ENCODE results near the gene FBXL16.

Gene FBXL16

GRCh38 chr16:687499-687898, 18.1 kb downstream of the FBXL16 start (continued):
- no peak for TF ChIP-seq ZNF140 (tag by site-specific recombination; IDR thresholded peaks at IDR 0.05)
- TF ChIP-seq ZNF449 (tag by site-specific recombination; IDR thresholded peaks at IDR 0.05): no peak
- TF ChIP-seq ZNF654 (tag by site-specific recombination; IDR thresholded peaks at IDR 0.05; ENCODE audit: low read depth): no peak
- no peak for TF ChIP-seq ZNF341 (tag by site-specific recombination; IDR thresholded peaks at IDR 0.05; ENCODE audit: low read depth)

- POLR2A ChIA-PET: interaction anchor here (0.5 to 1.5 kb wide), 4 partner anchors 9 to 102 kb away, joined by 3 to 6 read pairs (median 4); partner anchors contain the start of genes CHTF18 and RPUSD1
- CTCF ChIA-PET: interaction anchor here (0.6 to 1.8 kb wide), 5 partner anchors 9 to 102 kb away, joined by 3 read pairs; partner anchors contain the start of genes CHTF18 and RPUSD1
- no peak overlapping the region for H3K27ac ChIP-seq (ENCODE audit: extremely low read depth, low read depth, low read length)
- H3K36me3 ChIP-seq (ENCODE audit: control insufficient read depth in 2 of 2, insufficient read depth in 1 of 2, low read length in 2 of 2): peaks cover 3 to 63% of the 10 kb centered on the region in 2 experiments; a peak in 1 of 3 replicates
- no peaks in the 10 kb centered on the region for H3K9me3 ChIP-seq (ENCODE audit: control insufficient read depth, insufficient read depth, low read depth, low read length)
- TF ChIP-seq ZNF140 (tag by site-specific recombination; IDR thresholded peaks at IDR 0.05) (no peak), GLIS1 (tag by site-specific recombination; IDR thresholded peaks at IDR 0.05) (no peak), MZF1 (tag by site-specific recombination; IDR thresholded peaks at IDR 0.05; ENCODE audit: borderline replicate concordance) (no peak), ZNF23 (tag by site-specific recombination; IDR thresholded peaks at IDR 0.05; ENCODE audit: borderline replicate concordance) (no peak), ZNF112 (tag by site-specific recombination; IDR thresholded peaks at IDR 0.05) (no peak), KLF17 (tag by site-specific recombination; IDR thresholded peaks at IDR 0.05) (no peak), ZNF639 (tag by site-specific recombination; IDR thresholded peaks at IDR 0.05) (no peak), ZNF26 (tag by site-specific recombination; IDR thresholded peaks at IDR 0.05) (no peak), ZBTB21 (tag by site-specific recombination; IDR thresholded peaks at IDR 0.05) (no peak), BCL11A (tag by site-specific recombination; IDR thresholded peaks at IDR 0.05; ENCODE audit: low read depth) (no peak), ZNF621 (tag by site-specific recombination; IDR thresholded peaks at IDR 0.05) (no peak), ZNF138 (tag by site-specific recombination; IDR thresholded peaks at IDR 0.05; ENCODE audit: borderline replicate concordance) (no peak), ZFP3 (tag by site-specific recombination; IDR thresholded peaks at IDR 0.05; ENCODE audit: low read depth) (no peak), ZNF335 (tag by site-specific recombination; conservative IDR thresholded peaks at IDR 0.05) (no peak), ZNF654 (tag by site-specific recombination; IDR thresholded peaks at IDR 0.05; ENCODE audit: low read depth) (no peak), PRDM1 (tag by site-specific recombination; IDR thresholded peaks at IDR 0.05) (no peak), AEBP2 (tag by site-specific recombination; IDR thresholded peaks at IDR 0.05; ENCODE audit: borderline replicate concordance) (no peak)
- no peak overlapping the region for H3K4me3 ChIP-seq (ENCODE audit: low read depth, low read length)
- peaks cover 6% of the 10 kb centered on the region; the same call in 1 of the 2 replicates for H3K4me1 ChIP-seq (ENCODE audit: control insufficient read depth, insufficient read depth, low read length)
These were observed 18.9 kb downstream of the FBXL16 start for GRCh38 chr16:686459-687260.

Data from HEK293 (cell line).